Measurements from ENCODE around the gene HRG.

DNA sequence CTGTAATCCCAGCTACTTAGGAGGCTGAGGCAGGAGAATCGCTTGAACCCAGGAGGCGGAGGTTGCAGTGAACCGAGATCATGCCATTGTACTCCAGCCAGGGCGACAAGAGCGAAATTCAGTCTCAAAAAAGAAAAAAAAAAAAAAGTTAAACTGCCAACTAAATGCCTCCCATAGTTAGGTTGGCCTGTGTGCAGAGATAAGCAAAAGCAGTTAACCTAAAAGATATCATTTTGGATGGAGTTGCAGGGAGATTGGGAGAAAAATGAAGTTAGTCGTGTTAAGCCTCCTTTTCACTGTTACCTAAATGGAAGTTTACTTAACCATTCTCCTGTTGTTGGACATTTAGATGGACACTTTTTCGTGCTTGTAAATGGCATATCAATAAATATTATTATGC lies 37.1 kb upstream of the HRG start:
- TF ChIP-seq, protein P1, sequence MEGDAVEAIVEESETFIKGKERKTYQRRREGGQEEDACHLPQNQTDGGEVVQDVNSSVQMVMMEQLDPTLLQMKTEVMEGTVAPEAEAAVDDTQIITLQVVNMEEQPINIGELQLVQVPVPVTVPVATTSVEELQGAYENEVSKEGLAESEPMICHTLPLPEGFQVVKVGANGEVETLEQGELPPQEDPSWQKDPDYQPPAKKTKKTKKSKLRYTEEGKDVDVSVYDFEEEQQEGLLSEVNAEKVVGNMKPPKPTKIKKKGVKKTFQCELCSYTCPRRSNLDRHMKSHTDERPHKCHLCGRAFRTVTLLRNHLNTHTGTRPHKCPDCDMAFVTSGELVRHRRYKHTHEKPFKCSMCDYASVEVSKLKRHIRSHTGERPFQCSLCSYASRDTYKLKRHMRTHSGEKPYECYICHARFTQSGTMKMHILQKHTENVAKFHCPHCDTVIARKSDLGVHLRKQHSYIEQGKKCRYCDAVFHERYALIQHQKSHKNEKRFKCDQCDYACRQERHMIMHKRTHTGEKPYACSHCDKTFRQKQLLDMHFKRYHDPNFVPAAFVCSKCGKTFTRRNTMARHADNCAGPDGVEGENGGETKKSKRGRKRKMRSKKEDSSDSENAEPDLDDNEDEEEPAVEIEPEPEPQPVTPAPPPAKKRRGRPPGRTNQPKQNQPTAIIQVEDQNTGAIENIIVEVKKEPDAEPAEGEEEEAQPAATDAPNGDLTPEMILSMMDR (IDR thresholded peaks at IDR 0.05): no peak
- TF ChIP-seq POLR2AphosphoS5 (IDR thresholded peaks at IDR 0.05): no peak
- no peak for TF ChIP-seq POLR2A (IDR thresholded peaks at IDR 0.05)
